Esophagus mucosa (tissue), 1 donor: Measurements from ENCODE around the gene NUMA1. TPM values are rescaled to one million over a fixed set of nuclear protein-coding genes. Genes with fewer than 3 reads are reported as not detected.

Experiments
- ATAC-seq: fragments of 200-7000 bp; cut with Tn5 transposase; one replicate; pipeline ENCODE4 v1.9.1; 2020
- total RNA-seq: library from RNA; stranded (reverse); gene quantifications from one replicate; pipeline ENCODE4 v1.2.4, GENCODE V29; 2023
- donor health status: DM: yes; HTN: yes; CAD: no.

Gene NUMA1
- total RNA-seq, 1 donor from 2014 or later, result 117 TPM

GRCh38 chr11:72102946-72103753, 22.8 kb upstream of the NUMA1 start, which contains the start of gene LAMTOR1:
Gene LAMTOR1, minus strand, starts transcription at chr11:72103297. Its CDS starts 73 bp downstream, at chr11:72103224.
- ATAC-seq, result peak; percentile 97

GRCh38 chr11:72102631-72102945, 22.2 kb upstream of the NUMA1 start:
- no peak for ATAC-seq

GRCh38 chr11:72102162-72102561, 21.8 kb upstream of the NUMA1 start:
- ATAC-seq, result no peak

GRCh38 chr11:72100462-72100861, 20.1 kb upstream of the NUMA1 start:
- no peak for ATAC-seq

- no peak for ATAC-seq
These were observed 19.7 kb upstream of the NUMA1 start for GRCh38 chr11:72100009-72100408.

- no peak for ATAC-seq
These were observed 18.4 kb upstream of the NUMA1 start for GRCh38 chr11:72098741-72099140.

GRCh38 chr11:72091292-72091691, 10.9 kb upstream of the NUMA1 start:
- peak; percentile 82 for ATAC-seq

- peak; percentile 76 for ATAC-seq
These were observed 7.9 kb upstream of the NUMA1 start for GRCh38 chr11:72088076-72088808.

GRCh38 chr11:72085621-72086351, 5.4 kb upstream of the NUMA1 start:
- no peak for ATAC-seq

- ATAC-seq, result no peak
These were observed 4.6 kb upstream of the NUMA1 start for GRCh38 chr11:72084965-72085364.

- no peak for ATAC-seq
These were observed 3.7 kb upstream of the NUMA1 start for GRCh38 chr11:72084076-72084475.

GRCh38 chr11:72083414-72083813, 3.1 kb upstream of the NUMA1 start:
- no peak for ATAC-seq

- ATAC-seq, result peak; percentile 43
These were observed 1.6 kb upstream of the NUMA1 start for GRCh38 chr11:72081821-72082453.

GRCh38 chr11:72081184-72081644, 872 bp upstream of the NUMA1 start:
- ATAC-seq, result no peak

GRCh38 chr11:72079819-72080325, 470 bp downstream of the NUMA1 start:
- peak; percentile 0 for ATAC-seq

- ATAC-seq, result no peak
These were observed 1.9 kb downstream of the NUMA1 start for GRCh38 chr11:72078477-72078876.

GRCh38 chr11:72075756-72076155, 4.6 kb downstream of the NUMA1 start:
- no peak for ATAC-seq

- ATAC-seq, result no peak
These were observed 5.2 kb downstream of the NUMA1 start for GRCh38 chr11:72075109-72075508.

GRCh38 chr11:72072348-72072747, 8.0 kb downstream of the NUMA1 start:
- peak; percentile 81 for ATAC-seq

- ATAC-seq, result no peak
These were observed 9.9 kb downstream of the NUMA1 start for GRCh38 chr11:72070491-72070890.

GRCh38 chr11:72069787-72070251, 10.5 kb downstream of the NUMA1 start:
- ATAC-seq, result peak; percentile 91

- peak; percentile 43 for ATAC-seq
These were observed 11.1 kb downstream of the NUMA1 start for GRCh38 chr11:72069200-72069599.
